DOHH2 (cell line): Measurements from ENCODE around the gene GNAS-AS1.

Source experiments
- EZH2phosphoT487 ChIP-seq: fragments of 200-600 bp; sonication (generic); IDR thresholded peaks from 2 replicates; pipeline ENCODE4 v1.6.1; 2017; ENCODE audit warnings: borderline replicate concordance, mild to moderate bottlenecking, antibody characterized with exemption, low read length, moderate library complexity, mixed read lengths
- TF ChIP-seq, protein P1 (sequence below): fragments of 200-600 bp; sonication (generic); IDR thresholded peaks from one replicate; pipeline ENCODE4 v1.5.1; 2014; ENCODE audit warnings: antibody characterized with exemption, mild to moderate bottlenecking, low read depth, low read length; ENCODE audit not compliant: poor library complexity, severe bottlenecking

GRCh38 chr20:58853976-58854637 is 3.4 kb upstream of the GNAS-AS1 start:
- TF ChIP-seq, protein P1, sequence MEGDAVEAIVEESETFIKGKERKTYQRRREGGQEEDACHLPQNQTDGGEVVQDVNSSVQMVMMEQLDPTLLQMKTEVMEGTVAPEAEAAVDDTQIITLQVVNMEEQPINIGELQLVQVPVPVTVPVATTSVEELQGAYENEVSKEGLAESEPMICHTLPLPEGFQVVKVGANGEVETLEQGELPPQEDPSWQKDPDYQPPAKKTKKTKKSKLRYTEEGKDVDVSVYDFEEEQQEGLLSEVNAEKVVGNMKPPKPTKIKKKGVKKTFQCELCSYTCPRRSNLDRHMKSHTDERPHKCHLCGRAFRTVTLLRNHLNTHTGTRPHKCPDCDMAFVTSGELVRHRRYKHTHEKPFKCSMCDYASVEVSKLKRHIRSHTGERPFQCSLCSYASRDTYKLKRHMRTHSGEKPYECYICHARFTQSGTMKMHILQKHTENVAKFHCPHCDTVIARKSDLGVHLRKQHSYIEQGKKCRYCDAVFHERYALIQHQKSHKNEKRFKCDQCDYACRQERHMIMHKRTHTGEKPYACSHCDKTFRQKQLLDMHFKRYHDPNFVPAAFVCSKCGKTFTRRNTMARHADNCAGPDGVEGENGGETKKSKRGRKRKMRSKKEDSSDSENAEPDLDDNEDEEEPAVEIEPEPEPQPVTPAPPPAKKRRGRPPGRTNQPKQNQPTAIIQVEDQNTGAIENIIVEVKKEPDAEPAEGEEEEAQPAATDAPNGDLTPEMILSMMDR, result no peak
- no peak for TF ChIP-seq EZH2phosphoT487
